D721Med (cell line): ENCODE results near the gene CDH23.
"Not testable (repeated sequence)": the region's sequence is repeated elsewhere in the genome, so short reads cannot be mapped to it uniquely, and the experiment has no call there.

ENCODE experiments used
- DNase-seq: peaks from one replicate; pipeline ENCODE4 v3.0.0; 2011; ENCODE audit warnings: low spot score; ENCODE audit not compliant: insufficient read length
- FAIRE-seq: peaks from 2 replicates; lab custom pipeline; 2011; peaks lifted over from hg19 to GRCh38; lab: Jason Lieb, UNC
- TF ChIP-seq, protein P1 (sequence below): IDR thresholded peaks from 2 replicates; pipeline ENCODE4 v1.5.1; 2012; ENCODE audit warnings: mild to moderate bottlenecking, control low read depth; ENCODE audit not compliant: insufficient read depth; ENCODE audit errors: missing control alignments

CDH23 gene

DNA sequence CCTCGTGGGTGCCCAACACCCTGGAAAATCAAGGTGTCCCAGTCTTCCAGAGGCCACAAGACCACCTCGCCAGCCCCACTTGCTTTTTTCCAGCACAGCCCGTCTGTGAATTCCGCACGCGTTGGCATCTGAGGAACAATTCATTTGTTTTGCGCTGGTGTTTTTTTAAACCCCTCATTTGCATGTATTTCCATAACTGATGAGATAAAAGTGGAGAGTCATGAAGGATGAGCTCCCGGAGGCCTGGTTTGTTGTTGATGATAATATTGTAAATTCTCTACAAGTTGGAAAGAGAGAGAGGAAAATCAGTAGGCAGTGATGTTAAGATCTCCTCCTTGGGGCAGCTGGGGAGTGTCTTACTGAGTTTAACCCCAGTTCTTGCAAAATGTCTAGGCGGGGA, 43.1 kb upstream of the CDH23 start:
- no peak for FAIRE-seq
- DNase-seq, result no peak
- TF ChIP-seq, protein P1, sequence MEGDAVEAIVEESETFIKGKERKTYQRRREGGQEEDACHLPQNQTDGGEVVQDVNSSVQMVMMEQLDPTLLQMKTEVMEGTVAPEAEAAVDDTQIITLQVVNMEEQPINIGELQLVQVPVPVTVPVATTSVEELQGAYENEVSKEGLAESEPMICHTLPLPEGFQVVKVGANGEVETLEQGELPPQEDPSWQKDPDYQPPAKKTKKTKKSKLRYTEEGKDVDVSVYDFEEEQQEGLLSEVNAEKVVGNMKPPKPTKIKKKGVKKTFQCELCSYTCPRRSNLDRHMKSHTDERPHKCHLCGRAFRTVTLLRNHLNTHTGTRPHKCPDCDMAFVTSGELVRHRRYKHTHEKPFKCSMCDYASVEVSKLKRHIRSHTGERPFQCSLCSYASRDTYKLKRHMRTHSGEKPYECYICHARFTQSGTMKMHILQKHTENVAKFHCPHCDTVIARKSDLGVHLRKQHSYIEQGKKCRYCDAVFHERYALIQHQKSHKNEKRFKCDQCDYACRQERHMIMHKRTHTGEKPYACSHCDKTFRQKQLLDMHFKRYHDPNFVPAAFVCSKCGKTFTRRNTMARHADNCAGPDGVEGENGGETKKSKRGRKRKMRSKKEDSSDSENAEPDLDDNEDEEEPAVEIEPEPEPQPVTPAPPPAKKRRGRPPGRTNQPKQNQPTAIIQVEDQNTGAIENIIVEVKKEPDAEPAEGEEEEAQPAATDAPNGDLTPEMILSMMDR, result no peak

DNA sequence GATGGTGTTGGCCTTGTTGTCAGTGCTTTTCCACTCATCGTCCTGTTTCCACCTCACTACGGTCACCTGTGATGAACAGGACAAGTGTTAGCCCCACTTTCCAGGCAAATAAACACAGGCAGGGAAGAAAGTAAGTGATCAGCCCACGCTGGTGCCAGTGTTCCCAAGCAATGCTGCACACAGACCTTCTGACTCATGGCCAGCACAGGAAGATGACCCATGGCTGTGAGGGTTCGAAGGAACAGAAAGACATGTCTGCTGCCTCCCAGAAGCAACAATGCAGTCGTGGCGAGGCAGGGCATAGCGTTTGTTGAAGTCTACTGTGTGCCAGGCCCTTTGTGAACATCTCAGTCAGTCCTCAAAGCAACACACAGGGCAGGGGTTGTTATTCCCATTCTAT, 41.9 kb upstream of the CDH23 start:
- DNase-seq (no peak), FAIRE-seq (no peak)
- TF ChIP-seq, protein P1, result no peak

DNA sequence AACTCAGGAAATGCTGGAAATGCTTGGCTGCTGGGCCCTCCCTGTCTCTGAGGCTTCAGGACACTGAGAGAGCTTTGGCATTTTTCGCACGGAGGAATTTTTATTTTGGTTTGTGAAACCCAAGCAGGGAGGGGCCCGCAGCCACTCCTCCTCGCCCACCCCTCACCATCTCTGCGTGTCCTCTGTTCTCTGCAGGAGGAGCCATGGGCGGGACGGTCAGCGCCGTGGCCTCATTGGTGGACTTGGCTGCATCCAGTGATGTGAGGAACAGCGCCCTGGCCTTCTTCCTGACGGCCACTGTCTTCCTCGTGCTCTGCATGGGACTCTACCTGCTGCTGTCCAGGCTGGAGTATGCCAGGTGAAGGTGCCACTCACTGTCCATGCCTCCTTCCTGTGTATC, 40.8 kb upstream of the CDH23 start:
- DNase-seq (no peak), FAIRE-seq (no peak)
- TF ChIP-seq, protein P1, result no peak

DNA sequence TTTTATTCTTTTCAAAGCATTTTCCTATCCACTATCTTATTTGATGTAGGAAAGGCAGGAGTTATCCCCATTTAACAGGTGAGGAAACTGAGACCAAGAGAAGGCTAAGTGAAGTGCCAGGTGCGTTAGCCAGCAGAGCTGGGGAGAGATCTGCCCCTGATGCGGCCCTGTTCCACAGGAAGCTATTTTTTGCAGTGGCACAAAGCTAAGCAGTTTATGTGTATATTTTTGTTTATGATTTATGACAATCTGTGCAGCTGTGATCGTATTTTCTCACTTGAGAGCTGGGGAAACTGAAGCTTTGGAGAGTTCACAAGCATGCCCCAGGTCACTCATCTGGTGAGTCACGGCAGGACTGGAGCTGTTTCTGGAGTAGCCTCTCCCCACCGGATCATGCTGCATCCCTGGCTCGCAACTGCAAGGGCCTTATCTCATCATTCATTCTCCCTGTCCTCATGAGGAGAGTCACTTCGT, 38.9 kb upstream of the CDH23 start:
- DNase-seq (no peak), FAIRE-seq (no peak)
- TF ChIP-seq, protein P1, result no peak

GRCh38 chr10:71358277-71358676, 38.4 kb upstream of the CDH23 start:
- no peak for FAIRE-seq
- TF ChIP-seq, protein P1, result no peak
- no peak for DNase-seq

DNA sequence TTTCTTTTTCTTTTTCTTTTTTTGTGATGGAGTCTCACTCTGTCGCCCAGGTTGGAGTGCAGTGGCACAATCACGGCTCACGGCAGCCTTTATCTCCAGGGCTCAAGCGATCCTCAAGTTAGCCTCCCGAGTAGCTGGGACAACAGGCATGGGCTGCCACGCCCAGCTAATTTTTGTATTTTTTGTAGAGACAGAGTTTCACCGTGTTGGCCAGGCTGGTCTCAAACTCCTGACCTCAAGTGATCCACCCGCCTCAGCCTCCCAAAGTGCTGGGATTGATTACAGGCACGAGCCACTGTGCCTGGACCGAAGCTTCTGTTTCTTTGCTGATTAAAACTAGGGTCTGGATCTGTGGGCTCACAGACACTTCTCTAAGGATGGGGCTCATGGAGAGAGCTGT, 37.8 kb upstream of the CDH23 start:
- not testable (repeated sequence) for FAIRE-seq, DNase-seq

GRCh38 chr10:71359364-71360046, 37.2 kb upstream of the CDH23 start:
- FAIRE-seq, result no peak
- TF ChIP-seq, protein P1, result no peak

More at GRCh38 chr10:71359364-71360046, 37.2 kb upstream of the CDH23 start:
- no peak for DNase-seq
